Suprapubic skin (tissue), 4 donors: Measurements from ENCODE around the gene DNAJC1. TPM values are rescaled to one million over a fixed set of nuclear protein-coding genes. Genes with fewer than 3 reads are reported as not detected.

Source experiments
- DNase-seq, 2 donors: peaks; one replicate each; pipeline ENCODE4 v3.0.0-alpha.2; 2019; ENCODE audit warnings: low spot score in 2 of 2
- H3K27ac ChIP-seq: fragments of 200-600 bp; sonication (generic); one replicate; pipeline ENCODE4 v1.5.1; 2019
- H3K27me3 ChIP-seq: fragments of 200-600 bp; sonication (generic); one replicate; pipeline ENCODE4 v1.5.1; 2019
- H3K36me3 ChIP-seq: fragments of 200-600 bp; sonication (generic); one replicate; pipeline ENCODE4 v1.5.1; 2019
- H3K4me1 ChIP-seq: fragments of 200-600 bp; sonication (generic); one replicate; pipeline ENCODE4 v1.5.1; 2019
- H3K4me3 ChIP-seq: fragments of 200-600 bp; sonication (generic); one replicate; pipeline ENCODE4 v1.5.1; 2019; ENCODE audit warnings: mild to moderate bottlenecking
- H3K9me3 ChIP-seq: fragments of 200-600 bp; sonication (generic); one replicate; pipeline ENCODE4 v1.5.1; 2019
- CTCF ChIP-seq, 2 donors: fragments of 200-600 bp in 1 of 2; fragments of 450-650 bp in 1 of 2; sonication (generic) in 1 of 2; IDR thresholded peaks; one replicate each; pipeline ENCODE4 v1.5.1; 2016 to 2019; ENCODE audit warnings: antibody characterized with exemption in 2 of 2, mild to moderate bottlenecking in 1 of 2, moderate library complexity in 1 of 2
- EP300 ChIP-seq: sonication (generic); formaldehyde crosslinking; IDR thresholded peaks from one replicate; pipeline ENCODE4 v1.6.1; 2017; ENCODE audit warnings: antibody characterized with exemption
- POLR2A ChIP-seq, 2 donors: fragments of 450-650 bp; IDR thresholded peaks; one replicate each; pipeline ENCODE4 v1.6.1; 2017; ENCODE audit warnings: antibody characterized with exemption in 2 of 2, mild to moderate bottlenecking in 2 of 2, moderate library complexity in 2 of 2
- POLR2AphosphoS5 ChIP-seq, 3 donors: sonication (generic); formaldehyde crosslinking; IDR thresholded peaks; one replicate each; pipeline ENCODE4 v1.6.1; 2017; ENCODE audit warnings: antibody characterized with exemption in 3 of 3
- WGBS: methylation state at CpG from one replicate; pipeline ENCODE4 v1.1.5; 2018; 5-methylcytosine and 5-hydroxymethylcytosine counted together
- total RNA-seq, 4 donors: library from RNA; depleted of rRNA; stranded (reverse); fragments of >200 nt; gene quantifications; one replicate each; pipeline ENCODE4 v1.1.0, GENCODE V29; 2016

The DNAJC1 gene
- total RNA-seq, 4 donors from 2014 or later = 30.6 to 70.0 (median 61.0) TPM

GRCh38 chr10:21926949-21927348, 76.6 kb downstream of the DNAJC1 start:
- Histone ChIP-seq H3K27me3 (no peaks in the 10 kb centered on the region), H3K27ac (no peak overlapping the region), H3K36me3 (no peaks in the 10 kb centered on the region), H3K9me3 (no peaks in the 10 kb centered on the region), H3K4me3 (no peak overlapping the region), H3K4me1 (peaks cover 7% of the 10 kb centered on the region)
- 50% methylated on average over 2 of the region's 2 CpGs for WGBS
- TF ChIP-seq EP300 = no peak
- no peak for TF ChIP-seq POLR2AphosphoS5 (IDR thresholded peaks at IDR 0.05)
- TF ChIP-seq POLR2A (IDR thresholded peaks at IDR 0.05) = no peak
- no peak for TF ChIP-seq CTCF (IDR thresholded peaks at IDR 0.05)
- no peak for DNase-seq

DNA sequence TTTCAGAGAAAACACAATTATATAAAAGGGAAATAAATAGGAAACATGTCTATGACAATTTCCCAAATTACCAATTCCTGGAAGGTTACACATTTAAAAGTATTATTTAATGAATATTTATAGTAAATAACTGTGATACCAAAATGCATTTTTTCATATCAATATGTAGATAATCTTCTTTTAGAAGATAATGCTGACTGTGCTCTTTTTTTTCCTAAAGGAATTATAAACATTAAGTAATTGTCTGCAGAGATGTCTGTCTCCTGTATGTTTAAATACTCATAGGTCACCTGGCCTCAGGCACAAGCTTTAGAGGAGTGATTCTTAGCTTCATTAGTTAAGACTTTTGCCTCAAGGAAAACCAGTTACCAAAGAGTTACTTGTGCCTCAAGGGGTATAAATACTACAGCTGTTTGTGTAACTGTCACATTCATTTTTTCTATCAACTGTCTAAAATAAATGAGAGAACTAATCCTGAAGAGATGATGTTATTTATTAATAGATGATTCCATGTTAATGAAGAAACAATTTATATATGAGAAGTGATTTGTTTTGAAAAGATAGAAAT, 77.1 kb downstream of the DNAJC1 start:
- Histone ChIP-seq H3K4me1 (peaks cover 7% of the 10 kb centered on the region), H3K4me3 (no peak overlapping the region), H3K9me3 (no peaks in the 10 kb centered on the region), H3K36me3 (no peaks in the 10 kb centered on the region), H3K27ac (no peak overlapping the region), H3K27me3 (no peaks in the 10 kb centered on the region)
- no peak for DNase-seq
- TF ChIP-seq POLR2AphosphoS5 (IDR thresholded peaks at IDR 0.05) (no peak), EP300 (no peak), CTCF (IDR thresholded peaks at IDR 0.05) (no peak), POLR2A (IDR thresholded peaks at IDR 0.05) (no peak)

GRCh38 chr10:21925851-21926250, 77.7 kb downstream of the DNAJC1 start:
- Histone ChIP-seq H3K27ac (no peak overlapping the region), H3K4me3 (no peak overlapping the region), H3K4me1 (peaks cover 7% of the 10 kb centered on the region), H3K9me3 (no peaks in the 10 kb centered on the region), H3K27me3 (no peaks in the 10 kb centered on the region), H3K36me3 (no peaks in the 10 kb centered on the region)
- TF ChIP-seq CTCF (IDR thresholded peaks at IDR 0.05) (no peak), EP300 (no peak), POLR2AphosphoS5 (IDR thresholded peaks at IDR 0.05) (no peak), POLR2A (IDR thresholded peaks at IDR 0.05) (no peak)
- no peak for DNase-seq
- WGBS = 92% methylated on average over 6 of the region's 6 CpGs

DNA sequence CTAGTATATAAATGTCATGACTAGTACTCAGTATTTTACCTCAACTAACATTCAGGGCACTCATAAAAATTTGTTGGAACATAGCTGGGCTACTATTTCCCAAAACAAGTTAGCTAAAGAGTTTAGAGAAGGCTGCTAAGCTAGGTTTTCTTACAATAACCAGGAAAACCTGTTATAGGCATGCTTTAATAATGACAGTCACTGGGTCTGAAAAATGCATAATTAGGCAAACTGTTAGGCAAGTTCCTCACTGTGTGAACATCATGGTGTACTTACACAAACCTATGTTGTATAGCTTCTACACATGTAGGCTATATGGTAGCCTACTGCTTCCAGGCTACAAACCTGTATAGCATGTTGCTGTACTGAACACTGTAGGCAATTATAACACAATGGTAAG, 79.0 kb downstream of the DNAJC1 start:
- H3K27me3 ChIP-seq = no peaks in the 10 kb centered on the region
- H3K36me3 ChIP-seq = no peaks in the 10 kb centered on the region
- no peak for DNase-seq
- H3K27ac ChIP-seq = no peak overlapping the region
- TF ChIP-seq CTCF (IDR thresholded peaks at IDR 0.05) (no peak), POLR2A (IDR thresholded peaks at IDR 0.05) (no peak), POLR2AphosphoS5 (IDR thresholded peaks at IDR 0.05) (no peak), EP300 (no peak)
- no peak overlapping the region for H3K4me3 ChIP-seq
- H3K9me3 ChIP-seq = no peaks in the 10 kb centered on the region
- H3K4me1 ChIP-seq = peaks cover 7% of the 10 kb centered on the region

DNA sequence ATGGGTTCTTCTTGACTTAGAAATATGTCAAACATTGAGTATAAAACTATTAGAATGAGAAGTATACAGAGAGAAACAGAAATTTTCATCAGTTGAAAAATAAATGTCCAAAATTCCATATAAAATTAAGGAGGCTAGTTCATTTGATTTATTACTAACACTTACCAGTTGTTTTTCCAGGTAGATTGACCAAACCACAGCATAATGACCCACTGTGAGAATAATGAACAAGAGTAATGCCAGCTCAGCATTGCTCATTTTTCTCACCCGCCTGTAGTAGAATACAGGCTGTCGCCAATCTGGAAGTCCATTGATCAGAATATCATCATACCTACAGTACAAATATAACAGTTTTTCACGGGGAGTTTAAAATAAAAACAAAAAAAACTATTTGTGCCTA, 82.9 kb downstream of the DNAJC1 start:
- TF ChIP-seq POLR2AphosphoS5 (IDR thresholded peaks at IDR 0.05) (no peak), EP300 (no peak), POLR2A (IDR thresholded peaks at IDR 0.05) (no peak), CTCF (IDR thresholded peaks at IDR 0.05) (no peak)
- H3K4me1 ChIP-seq = no peaks in the 10 kb centered on the region
- no peak overlapping the region for H3K27ac ChIP-seq
- no peak for DNase-seq
- H3K4me3 ChIP-seq = no peak overlapping the region
- H3K9me3 ChIP-seq = no peaks in the 10 kb centered on the region
- WGBS = 97% methylated on average over 3 of the region's 3 CpGs
- H3K36me3 ChIP-seq = peaks cover 4% of the 10 kb centered on the region
- no peaks in the 10 kb centered on the region for H3K27me3 ChIP-seq
